HG02763 (cell line): ENCODE results near the gene NOSIP.

ENCODE experiments used
- ATAC-seq: cut with Tn5 transposase; IDR thresholded peaks from one replicate; pipeline ENCODE4 v1.9.1; 2021; ENCODE audit warnings: mild to moderate bottlenecking, moderate library complexity; ENCODE audit not compliant: unreplicated experiment

NOSIP gene

GRCh38 chr19:49514151-49514550, 66.2 kb downstream of the NOSIP start:
- no peak for ATAC-seq

GRCh38 chr19:49513746-49514118, 66.6 kb downstream of the NOSIP start:
- ATAC-seq: no peak

- ATAC-seq: no peak
Measured at GRCh38 chr19:49512970-49513745, 67.2 kb downstream of the NOSIP start.

GRCh38 chr19:49507803-49508494, 72.4 kb downstream of the NOSIP start:
- ATAC-seq: no peak

GRCh38 chr19:49506575-49507105, 73.7 kb downstream of the NOSIP start:
- ATAC-seq: no peak
